M059J (cell line): ENCODE results near the gene USP17L19. TPM values are rescaled to one million over a fixed set of nuclear protein-coding genes. Genes with fewer than 3 reads are reported as not detected.
"Not testable (repeated sequence)": the region's sequence is repeated elsewhere in the genome, so short reads cannot be mapped to it uniquely, and the experiment has no call there.

Source experiments
- DNase-seq: peaks from one replicate; pipeline ENCODE4 v3.0.0-alpha.2; 2012; ENCODE audit warnings: low read depth
- total RNA-seq: library from RNA; depleted of rRNA; stranded (reverse); fragments of >200 nt; shearing (Covaris generic); gene quantifications from 2 replicates; pipeline ENCODE4 v1.2.3, GENCODE V29; 2014; rRNA removed

Gene USP17L19, protein sequence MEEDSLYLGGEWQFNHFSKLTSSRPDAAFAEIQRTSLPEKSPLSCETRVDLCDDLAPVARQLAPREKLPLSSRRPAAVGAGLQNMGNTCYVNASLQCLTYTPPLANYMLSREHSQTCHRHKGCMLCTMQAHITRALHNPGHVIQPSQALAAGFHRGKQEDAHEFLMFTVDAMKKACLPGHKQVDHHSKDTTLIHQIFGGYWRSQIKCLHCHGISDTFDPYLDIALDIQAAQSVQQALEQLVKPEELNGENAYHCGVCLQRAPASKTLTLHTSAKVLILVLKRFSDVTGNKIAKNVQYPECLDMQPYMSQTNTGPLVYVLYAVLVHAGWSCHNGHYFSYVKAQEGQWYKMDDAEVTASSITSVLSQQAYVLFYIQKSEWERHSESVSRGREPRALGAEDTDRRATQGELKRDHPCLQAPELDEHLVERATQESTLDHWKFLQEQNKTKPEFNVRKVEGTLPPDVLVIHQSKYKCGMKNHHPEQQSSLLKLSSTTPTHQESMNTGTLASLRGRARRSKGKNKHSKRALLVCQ
- total RNA-seq = not detected in 2 replicates

DNA sequence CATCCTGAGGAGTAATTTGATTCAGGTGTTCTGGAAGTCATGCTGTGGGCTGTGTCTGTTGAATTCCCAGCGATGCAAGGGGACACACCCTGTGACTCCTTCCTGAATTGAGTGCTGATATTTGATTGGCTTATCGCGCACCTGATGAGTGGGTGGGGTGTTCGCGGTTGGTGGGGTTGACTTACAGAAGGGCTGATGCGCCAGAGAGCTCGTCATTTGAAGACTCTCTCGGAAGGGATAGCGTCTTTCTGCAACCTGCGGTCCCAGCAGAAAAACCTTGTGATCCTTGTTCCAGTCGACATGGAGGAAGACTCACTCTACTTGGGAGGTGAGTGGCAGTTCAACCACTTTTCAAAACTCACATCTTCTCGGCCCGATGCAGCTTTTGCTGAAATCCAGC, at the start of gene USP17L19:
TSS of gene USP17L19 (plus strand) at position 301 of the 400 bp plus-strand sequence. CDS start at position 301, 0 bp downstream.
- DNase-seq = not testable (repeated sequence)

- DNase-seq = not testable (repeated sequence)
Observed at GRCh38 chr4:9210357-9210756, 42.8 kb upstream of the USP17L19 start, which contains the start of gene USP17L10. TSS of gene USP17L10 (plus strand) at chr4:9210657. CDS start at chr4:9210657, 0 bp downstream.

DNA sequence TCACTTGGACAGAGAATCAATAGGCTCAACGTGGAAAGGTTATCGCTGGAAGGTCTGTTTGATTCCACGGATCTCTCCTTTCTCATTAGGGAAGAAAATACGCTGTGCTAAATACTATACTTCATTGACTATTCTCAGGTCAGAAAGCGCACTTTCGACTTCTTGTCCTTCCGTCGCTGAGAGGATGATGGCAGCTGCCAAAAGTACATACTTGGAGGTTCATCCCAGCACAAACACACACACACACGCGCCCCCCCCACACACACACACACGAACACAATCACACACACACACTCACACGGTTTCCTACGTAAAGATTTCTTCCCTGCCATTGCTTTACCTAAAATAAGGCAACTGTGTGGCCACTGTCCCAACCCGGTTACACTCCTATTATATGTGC, 38.5 kb upstream of the USP17L19 start:
- DNase-seq = not testable (repeated sequence)

DNA sequence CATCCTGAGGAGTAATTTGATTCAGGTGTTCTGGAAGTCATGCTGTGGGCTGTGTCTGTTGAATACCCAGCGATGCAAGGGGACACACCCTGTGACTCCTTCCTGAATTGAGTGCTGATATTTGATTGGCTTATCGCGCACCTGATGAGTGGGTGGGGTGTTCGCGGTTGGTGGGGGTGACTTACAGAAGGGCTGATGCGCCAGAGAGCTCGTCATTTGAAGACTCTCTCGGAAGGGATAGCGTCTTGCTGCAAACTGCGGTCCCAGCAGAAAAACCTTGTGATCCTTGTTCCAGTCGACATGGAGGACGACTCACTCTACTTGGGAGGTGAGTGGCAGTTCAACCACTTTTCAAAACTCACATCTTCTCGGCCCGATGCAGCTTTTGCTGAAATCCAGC, 38.1 kb upstream of the USP17L19 start, which contains the start of gene USP17L11:
TSS of gene USP17L11 (plus strand) at position 301 of the 400 bp plus-strand sequence. CDS start at position 301, 0 bp downstream.
- DNase-seq = not testable (repeated sequence)

DNA sequence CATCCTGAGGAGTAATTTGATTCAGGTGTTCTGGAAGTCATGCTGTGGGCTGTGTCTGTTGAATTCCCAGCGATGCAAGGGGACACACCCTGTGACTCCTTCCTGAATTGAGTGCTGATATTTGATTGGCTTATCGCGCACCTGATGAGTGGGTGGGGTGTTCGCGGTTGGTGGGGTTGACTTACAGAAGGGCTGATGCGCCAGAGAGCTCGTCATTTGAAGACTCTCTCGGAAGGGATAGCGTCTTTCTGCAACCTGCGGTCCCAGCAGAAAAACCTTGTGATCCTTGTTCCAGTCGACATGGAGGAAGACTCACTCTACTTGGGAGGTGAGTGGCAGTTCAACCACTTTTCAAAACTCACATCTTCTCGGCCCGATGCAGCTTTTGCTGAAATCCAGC, 33.3 kb upstream of the USP17L19 start, which contains the start of gene USP17L12:
TSS of gene USP17L12 (plus strand) at position 301 of the 400 bp plus-strand sequence. CDS start at position 301, 0 bp downstream.
- not testable (repeated sequence) for DNase-seq

DNA sequence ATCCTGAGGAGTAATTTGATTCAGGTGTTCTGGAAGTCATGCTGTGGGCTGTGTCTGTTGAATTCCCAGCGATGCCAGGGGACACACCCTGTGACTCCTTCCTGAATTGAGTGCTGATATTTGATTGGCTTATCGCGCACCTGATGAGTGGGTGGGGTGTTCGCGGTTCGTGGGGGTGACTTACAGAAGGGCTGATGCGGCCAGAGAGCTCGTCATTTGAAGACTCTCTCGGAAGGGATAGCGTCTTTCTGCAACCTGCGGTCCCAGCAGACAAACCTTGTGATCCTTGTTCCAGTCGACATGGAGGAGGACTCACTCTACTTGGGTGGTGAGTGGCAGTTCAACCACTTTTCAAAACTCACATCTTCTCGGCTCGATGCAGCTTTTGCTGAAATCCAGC, 28.6 kb upstream of the USP17L19 start, which contains the start of gene USP17L13:
TSS of gene USP17L13 (plus strand) at position 301 of the 400 bp plus-strand sequence. CDS start at position 301, 0 bp downstream.
- DNase-seq = not testable (repeated sequence)

GRCh38 chr4:9230249-9230648, 22.9 kb upstream of the USP17L19 start:
- not testable (repeated sequence) for DNase-seq

GRCh38 chr4:9234085-9234484, 19.1 kb upstream of the USP17L19 start, which contains the start of gene USP17L15:
TSS of gene USP17L15 (plus strand) at chr4:9234385. CDS start at chr4:9234385, 0 bp downstream.
- DNase-seq = not testable (repeated sequence)

- DNase-seq = not testable (repeated sequence)
Observed at GRCh38 chr4:9238461-9238860, 14.7 kb upstream of the USP17L19 start.

DNA sequence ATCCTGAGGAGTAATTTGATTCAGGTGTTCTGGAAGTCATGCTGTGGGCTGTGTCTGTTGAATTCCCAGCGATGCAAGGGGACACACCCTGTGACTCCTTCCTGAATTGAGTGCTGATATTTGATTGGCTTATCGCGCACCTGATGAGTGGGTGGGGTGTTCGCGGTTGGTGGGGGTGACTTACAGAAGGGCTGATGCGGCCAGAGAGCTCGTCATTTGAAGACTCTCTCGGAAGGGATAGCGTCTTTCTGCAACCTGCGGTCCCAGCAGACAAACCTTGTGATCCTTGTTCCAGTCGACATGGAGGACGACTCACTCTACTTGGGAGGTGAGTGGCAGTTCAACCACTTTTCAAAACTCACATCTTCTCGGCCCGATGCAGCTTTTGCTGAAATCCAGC, 9.6 kb upstream of the USP17L19 start, which contains the start of gene USP17L17:
TSS of gene USP17L17 (plus strand) at position 301 of the 400 bp plus-strand sequence. CDS start at position 301, 0 bp downstream.
- DNase-seq = not testable (repeated sequence)

DNA sequence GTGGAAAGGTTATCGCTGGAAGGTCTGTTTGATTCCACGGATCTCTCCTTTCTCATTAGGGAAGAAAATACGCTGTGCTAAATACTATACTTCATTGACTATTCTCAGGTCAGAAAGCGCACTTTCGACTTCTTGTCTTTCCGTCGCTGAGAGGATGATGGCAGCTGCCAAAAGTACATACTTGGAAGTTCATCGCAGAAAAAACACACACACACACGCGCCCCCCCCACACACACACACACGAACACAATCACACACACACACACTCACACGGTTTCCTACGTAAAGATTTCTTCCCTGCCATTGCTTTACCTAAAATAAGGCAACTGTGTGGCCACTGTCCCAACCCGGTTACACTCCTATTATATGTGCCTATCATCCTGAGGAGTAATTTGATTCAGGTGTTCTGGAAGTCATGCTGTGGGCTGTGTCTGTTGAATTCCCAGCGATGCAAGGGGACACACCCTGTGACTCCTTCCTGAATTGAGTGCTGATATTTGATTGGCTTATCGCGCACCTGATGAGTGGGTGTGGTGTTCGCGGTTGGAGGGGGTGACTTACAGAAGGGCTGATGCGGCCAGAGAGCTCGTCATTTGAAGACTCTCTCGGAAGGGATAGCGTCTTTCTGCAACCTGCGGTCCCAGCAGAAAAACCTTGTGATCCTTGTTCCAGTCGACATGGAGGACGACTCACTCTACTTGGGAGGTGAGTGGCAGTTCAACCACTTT, 5.1 kb upstream of the USP17L19 start, which contains the start of gene USP17L18:
TSS of gene USP17L18 (plus strand) at position 678 of the 728 bp plus-strand sequence. CDS start at position 678, 0 bp downstream.
- not testable (repeated sequence) for DNase-seq

DNA sequence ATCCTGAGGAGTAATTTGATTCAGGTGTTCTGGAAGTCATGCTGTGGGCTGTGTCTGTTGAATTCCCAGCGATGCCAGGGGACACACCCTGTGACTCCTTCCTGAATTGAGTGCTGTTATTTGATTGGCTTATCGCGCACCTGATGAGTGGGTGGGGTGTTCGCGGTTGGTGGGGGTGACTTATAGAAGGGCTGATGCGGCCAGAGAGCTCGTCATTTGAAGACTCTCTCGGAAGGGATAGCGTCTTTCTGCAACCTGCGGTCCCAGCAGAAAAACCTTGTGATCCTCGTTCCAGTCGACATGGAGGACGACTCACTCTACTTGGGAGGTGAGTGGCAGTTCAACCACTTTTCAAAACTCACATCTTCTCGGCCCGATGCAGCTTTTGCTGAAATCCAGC, 4.6 kb downstream of the USP17L19 start, which contains the start of gene USP17L20:
TSS of gene USP17L20 (plus strand) at position 301 of the 400 bp plus-strand sequence. CDS start at position 301, 0 bp downstream.
- not testable (repeated sequence) for DNase-seq

- DNase-seq = not testable (repeated sequence)
Observed at GRCh38 chr4:9262572-9262971, 9.4 kb downstream of the USP17L19 start, which contains the start of gene USP17L21. TSS of gene USP17L21 (plus strand) at chr4:9262872. CDS start at chr4:9262872, 0 bp downstream.

DNA sequence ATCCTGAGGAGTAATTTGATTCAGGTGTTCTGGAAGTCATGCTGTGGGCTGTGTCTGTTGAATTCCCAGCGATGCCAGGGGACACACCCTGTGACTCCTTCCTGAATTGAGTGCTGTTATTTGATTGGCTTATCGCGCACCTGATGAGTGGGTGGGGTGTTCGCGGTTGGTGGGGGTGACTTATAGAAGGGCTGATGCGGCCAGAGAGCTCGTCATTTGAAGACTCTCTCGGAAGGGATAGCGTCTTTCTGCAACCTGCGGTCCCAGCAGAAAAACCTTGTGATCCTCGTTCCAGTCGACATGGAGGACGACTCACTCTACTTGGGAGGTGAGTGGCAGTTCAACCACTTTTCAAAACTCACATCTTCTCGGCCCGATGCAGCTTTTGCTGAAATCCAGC, 14.1 kb downstream of the USP17L19 start, which contains the start of gene USP17L22:
TSS of gene USP17L22 (plus strand) at position 301 of the 400 bp plus-strand sequence. CDS start at position 301, 0 bp downstream.
- DNase-seq = not testable (repeated sequence)

DNA sequence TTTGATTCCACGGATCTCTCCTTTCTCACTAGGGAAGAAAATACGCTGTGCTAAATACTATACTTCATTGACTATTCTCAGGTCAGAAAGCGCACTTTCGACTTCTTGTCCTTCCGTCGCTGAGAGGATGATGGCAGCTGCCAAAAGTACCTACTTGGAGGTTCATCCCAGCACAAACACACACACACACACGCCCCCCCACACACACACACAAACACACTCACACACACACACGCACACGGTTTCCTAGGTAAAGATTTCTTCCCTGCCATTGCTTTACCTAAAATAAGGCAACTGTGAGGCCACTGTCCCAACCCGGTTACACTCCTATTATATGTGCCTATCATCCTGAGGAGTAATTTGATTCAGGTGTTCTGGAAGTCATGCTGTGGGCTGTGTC, 18.5 kb downstream of the USP17L19 start:
- DNase-seq = not testable (repeated sequence)

Other genes starting within 250 kb of the USP17L19 start
- not detected in 2 replicates for gene FAM90A26, start 83.0 kb upstream of the USP17L19 start, total RNA-seq
- not detected in 2 replicates for gene USP17L10, start 42.7 kb upstream of the USP17L19 start, total RNA-seq
- not detected in 2 replicates for gene USP17L11, start 38.0 kb upstream of the USP17L19 start, total RNA-seq
- not detected in 2 replicates for gene USP17L12, start 33.2 kb upstream of the USP17L19 start, total RNA-seq
- not detected in 2 replicates for gene USP17L13, start 28.5 kb upstream of the USP17L19 start, total RNA-seq
- gene USP17L15, start 19.0 kb upstream of the USP17L19 start, total RNA-seq = not detected in 2 replicates
- gene USP17L17, start 9.5 kb upstream of the USP17L19 start, total RNA-seq = not detected in 2 replicates
- not detected in 2 replicates for gene USP17L18, start 4.7 kb upstream of the USP17L19 start, total RNA-seq
- not detected in 2 replicates for gene USP17L20, start 4.7 kb downstream of the USP17L19 start, total RNA-seq
- not detected in 2 replicates for gene USP17L21, start 9.5 kb downstream of the USP17L19 start, total RNA-seq
- gene USP17L22, start 14.2 kb downstream of the USP17L19 start, total RNA-seq = not detected in 2 replicates
- not detected in 2 replicates for gene USP17L24, start 71.8 kb downstream of the USP17L19 start, total RNA-seq
- gene USP17L25, start 76.5 kb downstream of the USP17L19 start, total RNA-seq = not detected in 2 replicates
- gene USP17L26, start 81.3 kb downstream of the USP17L19 start, total RNA-seq = not detected in 2 replicates
- gene USP17L5, start 86.0 kb downstream of the USP17L19 start, total RNA-seq = not detected in 2 replicates
- not detected in 2 replicates for gene USP17L27, start 90.8 kb downstream of the USP17L19 start, total RNA-seq
- gene USP17L28, start 95.5 kb downstream of the USP17L19 start, total RNA-seq = not detected in 2 replicates
- not detected in 2 replicates for gene USP17L29, start 100.3 kb downstream of the USP17L19 start, total RNA-seq
- not detected in 2 replicates for gene USP17L30, start 109.8 kb downstream of the USP17L19 start, total RNA-seq
- gene DEFB131A, start 191.0 kb downstream of the USP17L19 start, total RNA-seq = not detected in 2 replicates